ENCODE measurements around the gene FN1. TPM values are rescaled to one million over a fixed set of nuclear protein-coding genes. Genes with fewer than 3 reads are reported as not detected.
A peak's percentile ranks its signal among the peaks of the same experiment; 100 is the strongest.

The FN1 gene
- 1,649 to 4,168 TPM (median 2,964 TPM) in 3 replicates for polyA plus RNA-seq
- polyA plus RNA-seq (2011; ENCODE audit: low read depth), result 122 TPM
- 812 and 843 TPM in 2 replicates for polyA plus RNA-seq (2011; cell fraction: cytosol; rRNA removed)
- polyA plus RNA-seq (2011; cell fraction: nucleus; rRNA removed), result 8,405 and 11,754 TPM in 2 replicates
- polyA plus RNA-seq (2012; ENCODE audit: low replicate concordance), result 121 and 3,790 TPM in 2 replicates
- 3,926 to 7,724 TPM (median 4,827 TPM) in 3 replicates for polyA minus RNA-seq
- 2,478 TPM for polyA minus RNA-seq (2011; cell fraction: cytosol; rRNA and poly(A)+ RNA removed)
- 5,843 and 14,065 TPM in 2 replicates for polyA minus RNA-seq (2011; cell fraction: nucleus; rRNA and poly(A)+ RNA removed)

DNA sequence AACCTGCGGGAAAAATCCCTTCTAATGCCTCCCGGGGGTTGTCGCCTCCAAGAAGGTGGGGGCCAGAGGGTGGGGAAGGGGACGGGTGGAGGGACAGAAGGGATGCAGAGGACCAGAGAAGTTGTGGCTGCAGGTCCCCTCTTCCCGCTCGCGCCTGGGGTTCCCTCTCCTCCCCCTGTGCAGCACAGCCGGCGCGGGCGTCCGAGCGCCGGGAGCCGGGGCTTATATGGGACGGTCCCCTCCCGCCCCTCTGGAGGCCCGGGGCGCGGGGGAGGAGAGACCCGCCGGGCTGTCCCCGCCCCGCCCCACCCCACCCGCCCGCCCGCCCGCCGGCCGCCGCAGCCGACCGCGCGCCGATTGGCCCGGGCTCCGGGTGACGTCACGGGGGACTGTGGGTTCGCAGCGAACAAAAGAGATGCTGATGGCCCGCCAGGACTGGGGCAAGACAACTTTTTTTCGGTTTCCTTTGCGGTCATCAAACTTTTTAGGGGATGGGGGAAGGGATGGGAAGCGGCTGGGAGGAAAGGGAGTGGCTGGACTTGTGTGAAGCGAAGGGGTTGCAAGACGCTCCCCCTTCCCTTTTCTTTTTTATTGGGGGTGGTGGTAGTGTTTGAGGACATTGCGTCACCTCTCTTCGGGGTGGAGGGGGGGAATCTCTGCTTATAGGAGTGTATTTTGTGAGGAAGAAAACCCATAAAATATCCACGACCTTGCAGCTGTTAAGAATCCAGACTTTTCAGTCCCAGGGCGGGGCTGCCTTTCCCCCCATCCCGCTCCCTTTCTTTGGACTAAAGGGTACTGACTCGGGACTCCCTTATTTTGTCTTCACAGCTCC, at the start of gene FN1:
FN1 (minus strand) TSS at position 199 of the 835 bp plus-strand sequence. CDS start 266 bp downstream, outside the sequence.
- Histone ChIP-seq H4K20me1 (ENCODE audit: control insufficient read depth, extremely low read depth, insufficient read depth, low read length) (no peaks in the 10 kb centered on the region), H3K4me1 (ENCODE audit: control insufficient read depth, extremely low read depth, insufficient read depth, low read length) (peaks cover 28% of the 10 kb centered on the region), H3K9me3 (ENCODE audit: control insufficient read depth, low read depth, low read length) (no peaks in the 10 kb centered on the region), H3K27ac (ENCODE audit: control insufficient read depth, insufficient read depth, low read length) (peak within 1 kb of the TSS; percentile 61), H3K4me3 (ENCODE audit: control insufficient read depth in 2 of 3, extremely low read depth in 1 of 3, insufficient read depth in 2 of 3, low read depth in 1 of 3, low read length in 3 of 3) (peak within 1 kb of the TSS; percentile 61 to 83 (median 80)), H3K9me1 (ENCODE audit: control insufficient read depth, extremely low read depth, insufficient read depth, low read length) (no peaks in the 10 kb centered on the region), H3K4me2 (ENCODE audit: control insufficient read depth, extremely low read depth, insufficient read depth, low read depth, low read length) (peak within 1 kb of the TSS; percentile 95), H3K79me2 (ENCODE audit: control insufficient read depth, insufficient read depth, low read length) (peaks cover 4% of the 10 kb centered on the region), H3K27me3 (ENCODE audit: control insufficient read depth, extremely low read depth, insufficient read depth, low read length) (peaks cover 9% of the 10 kb centered on the region), H2AFZ (ENCODE audit: control insufficient read depth, low read length) (peak within 1 kb of the TSS; percentile 79), H3K9ac (ENCODE audit: control insufficient read depth, extremely low read depth, insufficient read depth, low read length) (peak within 1 kb of the TSS; percentile 88), H3K36me3 (ENCODE audit: control insufficient read depth in 2 of 2, extremely low read depth in 1 of 2, insufficient read depth in 2 of 2, low read length in 2 of 2) (peaks cover 0 to 4% of the 10 kb centered on the region in 2 experiments)
- dilution Hi-C loops (cut with MboI; ENCODE audit: extremely low pct_ligation_motif_present, low sequenced_read_pairs), result no loop called here
- TF ChIP-seq, protein P1, sequence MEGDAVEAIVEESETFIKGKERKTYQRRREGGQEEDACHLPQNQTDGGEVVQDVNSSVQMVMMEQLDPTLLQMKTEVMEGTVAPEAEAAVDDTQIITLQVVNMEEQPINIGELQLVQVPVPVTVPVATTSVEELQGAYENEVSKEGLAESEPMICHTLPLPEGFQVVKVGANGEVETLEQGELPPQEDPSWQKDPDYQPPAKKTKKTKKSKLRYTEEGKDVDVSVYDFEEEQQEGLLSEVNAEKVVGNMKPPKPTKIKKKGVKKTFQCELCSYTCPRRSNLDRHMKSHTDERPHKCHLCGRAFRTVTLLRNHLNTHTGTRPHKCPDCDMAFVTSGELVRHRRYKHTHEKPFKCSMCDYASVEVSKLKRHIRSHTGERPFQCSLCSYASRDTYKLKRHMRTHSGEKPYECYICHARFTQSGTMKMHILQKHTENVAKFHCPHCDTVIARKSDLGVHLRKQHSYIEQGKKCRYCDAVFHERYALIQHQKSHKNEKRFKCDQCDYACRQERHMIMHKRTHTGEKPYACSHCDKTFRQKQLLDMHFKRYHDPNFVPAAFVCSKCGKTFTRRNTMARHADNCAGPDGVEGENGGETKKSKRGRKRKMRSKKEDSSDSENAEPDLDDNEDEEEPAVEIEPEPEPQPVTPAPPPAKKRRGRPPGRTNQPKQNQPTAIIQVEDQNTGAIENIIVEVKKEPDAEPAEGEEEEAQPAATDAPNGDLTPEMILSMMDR (optimal IDR thresholded peaks at IDR 0.05 in 1 of 3, IDR thresholded peaks at IDR 0.05 in 1 of 3, conservative IDR thresholded peaks at IDR 0.05 in 1 of 3; ENCODE audit: extremely low read depth in 1 of 3, insufficient read depth in 2 of 3, low read length in 3 of 3), result no peak
- no peak for TF ChIP-seq EZH2 (IDR thresholded peaks at IDR 0.05; ENCODE audit: low read length)
- FAIRE-seq (no peak), DNase-seq (ENCODE audit: low read depth, low spot score) (peak; percentile 76)

DNA sequence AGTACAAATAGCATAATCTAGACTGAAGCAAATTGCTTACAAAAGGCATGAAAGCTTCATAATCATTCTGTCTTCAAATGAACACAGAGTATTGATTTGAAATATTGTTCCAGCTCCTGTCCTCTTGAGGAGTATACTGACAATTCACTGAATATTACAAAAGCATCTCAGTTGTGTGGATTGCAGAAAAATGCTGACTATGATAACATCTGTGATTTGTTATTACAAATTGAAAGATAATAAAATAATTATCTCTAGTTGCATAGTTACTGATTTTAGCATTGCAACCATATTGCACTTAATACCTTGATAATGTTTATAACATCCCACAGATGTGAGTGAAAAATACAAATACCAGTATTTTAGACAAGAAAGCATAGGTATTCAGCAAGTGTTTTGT, 49.2 kb upstream of the FN1 start:
- Histone ChIP-seq H3K4me2 (ENCODE audit: control insufficient read depth, extremely low read depth, insufficient read depth, low read depth, low read length) (no peak overlapping the region), H3K36me3 (ENCODE audit: control insufficient read depth in 2 of 2, extremely low read depth in 1 of 2, insufficient read depth in 2 of 2, low read length in 2 of 2) (no peaks in the 10 kb centered on the region), H3K9me3 (ENCODE audit: control insufficient read depth, low read depth, low read length) (no peaks in the 10 kb centered on the region), H3K4me1 (ENCODE audit: control insufficient read depth, extremely low read depth, insufficient read depth, low read length) (peaks cover 13% of the 10 kb centered on the region), H3K27me3 (ENCODE audit: control insufficient read depth, extremely low read depth, insufficient read depth, low read length) (no peaks in the 10 kb centered on the region), H3K9me1 (ENCODE audit: control insufficient read depth, extremely low read depth, insufficient read depth, low read length) (no peaks in the 10 kb centered on the region), H3K27ac (ENCODE audit: control insufficient read depth, insufficient read depth, low read length) (no peak overlapping the region), H3K4me3 (ENCODE audit: control insufficient read depth in 2 of 3, extremely low read depth in 1 of 3, insufficient read depth in 2 of 3, low read depth in 1 of 3, low read length in 3 of 3) (no peak overlapping the region), H3K9ac (ENCODE audit: control insufficient read depth, extremely low read depth, insufficient read depth, low read length) (no peak overlapping the region), H2AFZ (ENCODE audit: control insufficient read depth, low read length) (no peak overlapping the region), H4K20me1 (ENCODE audit: control insufficient read depth, extremely low read depth, insufficient read depth, low read length) (no peaks in the 10 kb centered on the region), H3K79me2 (ENCODE audit: control insufficient read depth, insufficient read depth, low read length) (no peaks in the 10 kb centered on the region)
- dilution Hi-C loops (cut with MboI; ENCODE audit: extremely low pct_ligation_motif_present, low sequenced_read_pairs), result no loop called here
- TF ChIP-seq, protein P1 (optimal IDR thresholded peaks at IDR 0.05 in 1 of 3, IDR thresholded peaks at IDR 0.05 in 1 of 3, conservative IDR thresholded peaks at IDR 0.05 in 1 of 3; ENCODE audit: extremely low read depth in 1 of 3, insufficient read depth in 2 of 3, low read length in 3 of 3), result no peak
- no peak for TF ChIP-seq EZH2 (IDR thresholded peaks at IDR 0.05; ENCODE audit: low read length)
- FAIRE-seq, result no peak
- DNase-seq (ENCODE audit: low read depth, low spot score), result no peak
